Ecto neural progenitor cell (in vitro differentiated cells): ENCODE data around the gene CPNE2.

Experiments used
- DNase-seq: peaks from one replicate; pipeline ENCODE4 v3.0.0-alpha.2; 2018; ENCODE audit warnings: low spot score

Gene CPNE2

GRCh38 chr16:57123974-57124674, 31.7 kb downstream of the CPNE2 start:
- DNase-seq, result no peak

- DNase-seq, result no peak
Measured at GRCh38 chr16:57125376-57125775, 33.0 kb downstream of the CPNE2 start.

- DNase-seq, result no peak
Measured at GRCh38 chr16:57125969-57126368, 33.6 kb downstream of the CPNE2 start.

- DNase-seq, result no peak
Measured at GRCh38 chr16:57126411-57126810, 34.0 kb downstream of the CPNE2 start.

GRCh38 chr16:57127037-57127763, 34.8 kb downstream of the CPNE2 start:
- no peak for DNase-seq

- DNase-seq, result no peak
Measured at GRCh38 chr16:57127836-57128235, 35.5 kb downstream of the CPNE2 start.

GRCh38 chr16:57128771-57129389, 36.5 kb downstream of the CPNE2 start:
- DNase-seq, result no peak

- no peak for DNase-seq
Measured at GRCh38 chr16:57130950-57131321, 38.6 kb downstream of the CPNE2 start.

- DNase-seq, result no peak
Measured at GRCh38 chr16:57131351-57131970, 39.1 kb downstream of the CPNE2 start.

GRCh38 chr16:57132470-57132869, 40.1 kb downstream of the CPNE2 start:
- no peak for DNase-seq

- no peak for DNase-seq
Measured at GRCh38 chr16:57133031-57133430, 40.6 kb downstream of the CPNE2 start.

GRCh38 chr16:57133886-57134285, 41.5 kb downstream of the CPNE2 start:
- DNase-seq, result no peak

GRCh38 chr16:57134982-57135381, 42.6 kb downstream of the CPNE2 start:
- DNase-seq, result no peak

- DNase-seq, result no peak
Measured at GRCh38 chr16:57137043-57137442, 44.7 kb downstream of the CPNE2 start.

GRCh38 chr16:57137566-57138273, 45.3 kb downstream of the CPNE2 start:
- no peak for DNase-seq

GRCh38 chr16:57138281-57138935, 46.0 kb downstream of the CPNE2 start:
- no peak for DNase-seq

GRCh38 chr16:57140931-57141668, 48.7 kb downstream of the CPNE2 start:
- no peak for DNase-seq

- DNase-seq, result no peak
Measured at GRCh38 chr16:57141822-57142631, 49.6 kb downstream of the CPNE2 start.

- no peak for DNase-seq
Measured at GRCh38 chr16:57143149-57143921, 51.0 kb downstream of the CPNE2 start.
